ENCODE results near the gene LYPLAL1.

The LYPLAL1 gene

DNA sequence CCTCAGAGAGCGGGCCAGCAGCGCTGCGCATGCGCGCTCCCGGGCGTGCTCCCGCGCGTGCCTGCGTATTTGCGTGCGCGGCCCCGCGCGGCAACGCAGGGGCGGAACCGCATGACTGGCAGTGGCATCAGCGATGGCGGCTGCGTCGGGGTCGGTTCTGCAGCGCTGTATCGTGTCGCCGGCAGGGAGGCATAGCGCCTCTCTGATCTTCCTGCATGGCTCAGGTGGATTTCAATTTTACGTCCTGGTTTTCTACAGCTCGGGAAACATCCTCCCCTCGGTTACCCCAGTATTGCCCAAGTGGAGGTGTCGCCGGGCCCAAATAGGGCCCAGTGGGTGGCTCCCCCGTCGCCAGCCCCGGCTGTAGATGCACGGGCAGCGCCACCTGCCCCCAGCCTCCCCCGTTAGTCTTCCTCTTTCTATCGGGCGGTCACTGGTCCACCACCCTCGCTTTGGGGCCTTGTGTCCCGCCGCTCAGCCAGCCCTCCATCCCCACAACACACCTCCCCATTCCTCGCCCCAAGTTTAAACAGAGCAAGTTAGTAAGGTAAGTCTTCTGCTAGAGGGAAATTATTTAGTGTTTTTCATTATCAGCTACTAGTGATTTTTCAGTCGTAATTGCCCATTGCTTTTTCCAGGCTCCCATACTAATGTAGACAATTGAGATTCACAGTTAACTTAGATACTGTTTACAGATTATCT is at the start of gene LYPLAL1:
TSS of gene LYPLAL1 (plus strand) at position 121 of the 702 bp plus-strand sequence. CDS start at position 134, 13 bp downstream.
- DNase-seq: peak; percentile 97

- DNase-seq: no peak
Observed at GRCh38 chr1:219124163-219124562, 49.5 kb upstream of the LYPLAL1 start.

DNA sequence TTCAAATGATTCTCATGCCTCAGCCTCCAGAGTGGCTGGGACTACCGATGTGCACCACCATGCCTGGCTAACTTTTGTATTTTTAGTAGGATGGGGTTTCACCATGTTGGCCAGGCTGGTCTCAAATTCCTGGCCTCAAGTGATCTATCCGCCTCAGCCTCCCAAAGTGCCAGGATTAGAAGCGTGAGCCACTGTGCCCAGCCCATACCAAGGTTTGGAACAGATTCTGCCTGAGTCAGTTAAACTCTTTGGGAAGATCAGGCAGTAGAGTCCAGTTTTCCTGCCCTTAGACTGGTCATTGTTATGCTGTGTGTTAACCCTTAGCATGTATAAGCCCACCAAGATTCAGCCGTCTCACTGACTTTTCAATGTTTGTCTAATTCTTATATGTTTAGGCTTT is 48.3 kb upstream of the LYPLAL1 start:
- DNase-seq: no peak

DNA sequence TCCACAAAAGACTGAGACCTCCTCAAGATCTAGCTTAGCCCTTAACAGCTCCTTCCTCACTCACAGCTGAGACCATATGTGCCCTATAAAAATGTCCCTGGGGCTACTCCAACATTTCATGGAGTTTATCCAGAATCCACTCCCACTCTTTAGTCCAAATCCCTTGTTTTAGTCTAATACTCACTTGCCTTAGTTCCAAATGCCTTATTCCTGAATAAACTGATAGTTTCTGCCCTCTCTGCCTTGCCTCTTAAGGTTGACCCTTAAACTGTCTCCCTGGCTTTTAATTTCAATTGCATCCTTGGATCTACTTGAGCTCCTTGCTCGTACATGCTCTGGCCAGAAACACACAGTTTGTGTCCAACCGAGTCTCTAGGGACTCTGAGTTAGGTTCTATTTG is 47.3 kb upstream of the LYPLAL1 start:
- DNase-seq: no peak

DNA sequence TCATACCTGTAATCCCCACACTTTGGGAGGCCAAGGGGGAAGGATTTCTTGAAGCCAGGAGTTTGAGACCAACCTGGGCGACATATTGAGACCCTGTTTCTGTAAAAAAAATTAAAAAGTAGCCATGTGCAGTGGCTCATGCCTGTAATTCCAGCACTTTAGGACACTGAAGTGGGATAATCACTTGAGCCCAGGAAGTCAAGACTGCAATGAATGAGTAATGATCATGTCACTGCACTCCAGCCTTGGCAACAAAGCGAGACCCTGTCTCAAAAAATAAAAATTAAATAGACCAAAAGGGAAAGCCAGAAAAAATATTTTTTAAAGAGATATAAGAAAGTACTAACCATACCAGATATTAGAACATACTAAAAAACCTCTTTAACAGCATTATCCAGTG is 44.7 kb upstream of the LYPLAL1 start:
- DNase-seq: no peak

DNA sequence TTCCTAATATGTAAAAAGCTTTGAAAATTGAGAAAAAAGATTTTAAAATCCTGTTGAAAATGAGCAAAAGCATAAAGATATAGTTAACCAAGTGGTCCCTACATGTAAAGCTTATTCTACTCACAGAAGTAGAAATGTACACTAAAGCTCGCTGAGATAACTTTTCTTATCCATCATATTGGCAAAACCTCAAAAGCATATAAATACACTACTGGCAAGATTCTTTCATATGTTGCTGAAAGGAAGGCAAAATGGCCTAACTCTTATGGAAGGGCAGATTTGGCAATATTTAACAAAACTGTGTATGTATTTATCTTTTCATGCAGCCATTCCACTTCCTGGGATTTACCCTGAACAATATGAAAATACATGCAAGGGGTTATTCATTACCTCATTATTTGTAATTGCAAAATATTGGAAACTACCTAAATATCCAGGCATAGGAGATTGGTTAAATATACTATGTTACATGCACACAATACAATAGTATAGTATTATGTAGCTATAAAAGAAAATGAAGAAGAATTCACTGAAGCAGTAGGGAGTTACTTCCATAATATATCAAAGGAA is 43.2 kb upstream of the LYPLAL1 start:
- DNase-seq: no peak

- no peak for DNase-seq
Observed at GRCh38 chr1:219132939-219133338, 40.7 kb upstream of the LYPLAL1 start.

DNA sequence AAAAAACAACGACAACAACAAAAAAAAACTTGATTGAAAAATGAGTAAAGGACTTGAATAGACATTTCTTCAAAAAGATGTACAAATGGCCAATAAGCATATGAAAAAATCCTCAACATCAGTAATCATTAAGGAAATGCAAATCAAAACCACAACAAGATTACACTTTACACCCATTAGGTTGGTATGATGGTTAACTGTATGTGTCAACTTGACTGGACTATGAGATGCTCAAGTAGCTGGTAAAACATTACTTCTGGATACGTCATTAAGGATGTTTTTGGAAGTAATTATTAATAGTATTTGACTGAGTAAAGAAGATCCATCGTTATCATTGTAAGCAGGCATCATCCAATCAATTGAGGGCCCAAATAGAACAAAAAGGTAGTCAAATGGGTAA is 34.9 kb upstream of the LYPLAL1 start:
- DNase-seq: no peak

DNA sequence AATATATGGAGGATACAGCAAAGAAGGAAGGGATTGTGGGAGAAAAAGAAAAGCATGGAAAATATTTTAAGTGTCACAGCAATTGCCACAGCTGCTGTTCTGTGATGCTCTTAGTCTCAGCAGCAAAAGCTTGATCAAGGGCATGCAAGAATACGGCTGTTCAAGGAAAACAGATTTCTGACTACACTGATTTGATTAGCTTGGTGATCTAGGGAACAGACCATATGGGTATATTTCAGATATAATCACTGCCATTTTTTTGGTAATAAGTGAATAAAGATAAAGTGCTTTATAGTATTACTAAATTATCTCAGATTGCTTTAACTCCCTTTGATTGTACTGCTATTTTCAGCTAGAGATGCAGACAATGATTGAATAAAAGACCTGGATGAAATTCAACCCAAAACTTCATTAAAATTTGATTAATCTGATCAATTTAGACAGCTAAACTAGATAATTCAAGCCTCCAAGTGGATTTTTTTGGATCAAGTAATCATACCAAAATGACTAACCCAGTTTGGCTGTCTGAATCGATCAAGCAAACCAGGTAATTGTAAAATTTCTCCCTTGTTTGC is 33.3 kb upstream of the LYPLAL1 start:
- DNase-seq: no peak

GRCh38 chr1:219143735-219144134 is 29.9 kb upstream of the LYPLAL1 start:
- DNase-seq: no peak

DNA sequence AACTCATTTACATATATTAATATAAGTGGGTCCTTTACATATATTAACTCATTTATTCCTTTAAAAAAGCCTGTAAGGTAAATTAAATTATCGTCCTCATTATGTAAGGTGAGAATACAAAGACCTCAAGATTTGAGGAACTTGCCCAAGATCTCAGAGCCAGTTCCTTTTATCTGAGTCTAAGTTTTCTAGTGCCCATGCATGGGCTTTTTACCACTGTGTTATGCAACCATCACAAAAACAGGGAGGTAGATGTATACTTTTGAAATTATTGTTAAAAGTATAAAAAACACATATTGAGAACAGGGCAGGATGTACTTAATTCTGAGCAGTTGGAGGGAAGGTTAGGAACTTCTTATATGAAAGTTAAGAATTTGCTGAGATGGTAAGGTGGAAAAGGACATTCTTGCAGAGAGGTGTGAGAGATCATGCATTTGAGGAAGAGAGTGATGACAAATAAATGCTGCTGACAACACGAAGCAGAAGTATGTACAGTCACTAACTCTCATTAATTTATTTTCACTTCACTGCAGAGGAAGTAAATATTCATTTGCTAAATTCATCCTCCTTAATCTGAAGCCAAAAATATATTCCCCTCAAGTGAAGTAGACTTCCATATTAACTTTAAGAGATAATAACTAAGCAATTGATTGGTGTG is 28.9 kb upstream of the LYPLAL1 start:
- no peak for DNase-seq

DNA sequence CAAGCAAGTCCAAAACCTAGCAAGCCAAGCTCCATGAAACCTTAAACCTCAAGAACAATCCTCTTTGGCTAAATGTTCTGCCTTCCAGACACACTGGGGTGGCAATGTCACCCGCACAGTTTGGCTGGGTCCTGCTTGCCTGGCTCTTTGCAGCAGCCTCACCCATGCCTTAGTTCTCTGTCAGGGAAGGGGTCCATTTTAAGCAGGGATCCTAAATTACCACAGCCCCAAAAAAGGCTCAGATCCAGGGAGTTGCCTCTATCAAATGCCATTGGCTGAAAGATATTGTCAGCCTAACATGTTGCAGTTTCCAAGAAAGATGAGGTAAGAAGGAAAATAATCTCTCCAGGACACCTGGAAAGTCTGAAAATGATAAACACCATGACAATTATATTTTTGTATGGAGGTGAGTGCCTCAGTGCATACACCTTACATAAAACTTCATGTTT is 26.1 kb upstream of the LYPLAL1 start:
- no peak for DNase-seq

DNA sequence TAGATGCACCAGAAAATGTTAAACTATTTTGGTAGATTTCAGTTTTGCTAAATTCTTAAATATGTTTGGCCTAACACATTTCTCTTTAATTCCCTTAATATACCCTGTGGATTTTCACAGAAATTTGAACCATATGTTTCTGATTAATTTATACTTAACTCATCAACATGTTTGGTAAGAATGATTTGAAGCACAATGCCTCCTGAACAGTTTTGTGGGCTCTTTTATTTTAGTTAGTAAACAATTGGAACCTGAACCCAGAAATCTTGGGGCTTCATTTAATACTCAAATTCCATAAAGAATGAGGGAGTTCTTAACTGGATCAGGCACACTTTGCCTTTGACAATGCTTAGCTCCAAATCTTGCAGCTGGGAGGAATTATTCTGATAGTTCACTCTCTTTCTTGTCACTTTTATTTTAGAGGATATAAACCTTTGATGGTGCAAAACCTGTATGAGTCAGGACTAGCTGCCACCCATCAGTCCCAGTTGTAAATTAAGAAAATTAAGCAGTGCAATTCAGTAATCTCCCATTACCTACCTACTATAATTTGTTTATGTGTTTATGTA is 24.6 kb upstream of the LYPLAL1 start:
- DNase-seq: no peak

- DNase-seq: no peak
Observed at GRCh38 chr1:219149953-219150352, 23.7 kb upstream of the LYPLAL1 start.

- no peak for DNase-seq
Observed at GRCh38 chr1:219150913-219151312, 22.8 kb upstream of the LYPLAL1 start.

DNA sequence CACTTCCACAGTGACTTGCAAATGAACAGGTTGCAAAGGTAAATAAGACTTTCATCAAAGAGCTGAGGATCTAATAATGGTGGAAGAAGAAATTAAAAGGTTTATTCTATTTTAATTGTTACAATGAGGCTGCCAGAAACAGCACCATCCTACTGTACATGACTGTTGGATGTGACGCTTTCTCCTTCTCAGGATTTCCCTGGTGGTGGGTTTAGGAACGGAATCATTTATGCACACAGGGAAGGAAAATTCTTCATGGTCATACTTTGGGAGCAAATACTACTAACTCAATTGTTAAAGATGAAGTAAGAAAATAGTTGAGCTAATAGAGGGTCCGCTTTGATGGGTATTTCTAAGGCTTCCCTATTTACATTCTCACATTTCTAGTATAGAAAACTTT is 22.2 kb upstream of the LYPLAL1 start:
- no peak for DNase-seq

- DNase-seq: no peak
Observed at GRCh38 chr1:219152751-219153150, 20.9 kb upstream of the LYPLAL1 start.

- DNase-seq: no peak
Observed at GRCh38 chr1:219153723-219154122, 20.0 kb upstream of the LYPLAL1 start.

GRCh38 chr1:219155135-219155534 is 18.5 kb upstream of the LYPLAL1 start:
- DNase-seq: no peak

GRCh38 chr1:219159946-219160645 is 13.6 kb upstream of the LYPLAL1 start:
- DNase-seq: no peak

GRCh38 chr1:219160967-219161366 is 12.7 kb upstream of the LYPLAL1 start:
- no peak for DNase-seq

DNA sequence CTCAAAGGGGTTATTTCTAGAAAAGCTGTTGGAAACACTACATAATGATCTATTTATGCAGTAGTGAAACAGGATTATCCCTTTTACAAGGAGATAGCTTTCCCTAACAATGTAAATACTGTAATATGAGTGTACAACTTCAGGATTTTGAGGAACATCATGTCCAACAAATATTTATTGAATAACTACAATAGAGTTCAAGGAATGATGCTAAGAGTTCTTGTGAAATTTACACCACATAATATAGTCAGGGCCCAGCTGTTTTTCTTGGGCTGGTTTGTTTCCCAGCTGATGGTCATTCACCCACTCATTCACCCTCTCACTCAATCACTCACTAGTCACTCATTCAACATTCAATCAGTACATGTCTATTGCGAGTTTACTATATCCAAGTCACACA is 12.3 kb upstream of the LYPLAL1 start:
- DNase-seq: no peak

GRCh38 chr1:219163401-219163954 is 10.2 kb upstream of the LYPLAL1 start:
- no peak for DNase-seq

All from RPMI8226 (cell line).